MG63 (cell line): Measurements from ENCODE around the gene ZNF808. TPM values are rescaled to one million over a fixed set of nuclear protein-coding genes. Genes with fewer than 3 reads are reported as not detected.
"Not testable (repeated sequence)": the region's sequence is repeated elsewhere in the genome, so short reads cannot be mapped to it uniquely, and the experiment has no call there.

Source experiments
- DNase-seq: peaks from one replicate; pipeline ENCODE4 v3.0.0-alpha.2; 2020
- H3K27me3 ChIP-seq: fragments of 250-450 bp; sonication (Bioruptor Pico); 2 replicates; pipeline ENCODE4 v1.5.1; 2020; ENCODE audit warnings: mild to moderate bottlenecking, moderate library complexity
- H3K36me3 ChIP-seq: fragments of 250-450 bp; sonication (Bioruptor Pico); 2 replicates; pipeline ENCODE4 v1.5.1; 2020; ENCODE audit warnings: mild to moderate bottlenecking, moderate library complexity
- H3K4me3 ChIP-seq: fragments of 250-450 bp; sonication (Bioruptor Pico); 2 replicates; pipeline ENCODE4 v1.5.1; 2020; ENCODE audit warnings: mild to moderate bottlenecking, moderate library complexity
- H3K9me3 ChIP-seq: fragments of 250-450 bp; sonication (Bioruptor Pico); 2 replicates; pipeline ENCODE4 v1.5.1; 2020; ENCODE audit warnings: mild to moderate bottlenecking, moderate library complexity
- total RNA-seq: library from RNA; depleted of rRNA; stranded (reverse); fragments of >200 nt; shearing (Covaris generic); gene quantifications from 2 replicates; pipeline ENCODE4 v1.2.3, GENCODE V29; 2014; ENCODE audit warnings: low replicate concordance

ZNF808 gene
- total RNA-seq, 1 experiment from 2014 or later = 6.2 TPM

DNA sequence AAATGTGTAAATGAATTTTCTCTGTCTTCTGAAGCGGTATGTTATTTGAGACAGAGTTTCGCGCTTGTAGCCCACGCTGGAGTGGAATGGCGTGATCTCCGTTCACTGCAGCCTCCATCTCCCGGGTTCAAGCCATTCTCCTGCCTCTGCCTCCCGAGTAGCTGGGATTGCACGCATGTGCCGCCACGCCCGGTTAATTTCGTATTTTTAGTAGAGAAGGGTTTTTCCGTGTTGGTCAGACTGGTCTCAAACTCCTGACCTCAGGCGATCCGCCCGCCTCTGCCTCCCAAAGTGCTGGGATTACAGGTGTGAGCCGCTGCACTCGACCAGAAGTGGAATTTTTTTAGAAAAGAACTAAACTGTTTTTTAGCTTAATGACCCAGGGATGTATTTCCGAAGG lies 3.4 kb upstream of the ZNF808 start:
- Histone ChIP-seq H3K27me3 (no peaks in the 10 kb centered on the region), H3K36me3 (no peaks in the 10 kb centered on the region), H3K4me3 (no peak overlapping the region), H3K9me3 (peaks cover 4% of the 10 kb centered on the region; the same call in 1 of the 2 replicates)
- DNase-seq = no peak

DNA sequence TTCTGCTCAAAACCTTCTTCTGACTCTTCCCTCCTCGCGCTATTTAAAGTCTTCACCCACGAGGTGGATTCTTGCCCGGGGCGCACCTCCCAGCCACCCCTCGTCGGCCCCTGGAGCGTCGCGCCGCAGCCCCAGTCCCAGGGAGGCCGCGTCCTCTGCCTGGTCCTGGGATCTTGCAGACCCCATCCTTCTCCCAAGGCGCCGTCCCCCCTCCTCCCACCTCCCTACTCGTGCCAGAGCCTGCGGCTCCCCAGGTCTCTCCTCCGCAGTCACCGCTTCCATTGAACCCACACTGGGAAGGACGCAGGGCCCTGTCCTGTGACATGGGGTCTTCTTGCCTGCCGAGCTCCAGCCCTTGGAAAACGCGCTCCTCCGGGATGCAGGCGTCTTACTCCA lies 486 bp downstream of the ZNF808 start:
- Histone ChIP-seq H3K9me3 (peaks cover 4% of the 10 kb centered on the region; the same call in 1 of the 2 replicates), H3K36me3 (peaks cover 4% of the 10 kb centered on the region; the same call in 1 of the 2 replicates), H3K4me3 (peak overlapping the region; percentile 83), H3K27me3 (no peaks in the 10 kb centered on the region)
- peak; percentile 18 for DNase-seq

DNA sequence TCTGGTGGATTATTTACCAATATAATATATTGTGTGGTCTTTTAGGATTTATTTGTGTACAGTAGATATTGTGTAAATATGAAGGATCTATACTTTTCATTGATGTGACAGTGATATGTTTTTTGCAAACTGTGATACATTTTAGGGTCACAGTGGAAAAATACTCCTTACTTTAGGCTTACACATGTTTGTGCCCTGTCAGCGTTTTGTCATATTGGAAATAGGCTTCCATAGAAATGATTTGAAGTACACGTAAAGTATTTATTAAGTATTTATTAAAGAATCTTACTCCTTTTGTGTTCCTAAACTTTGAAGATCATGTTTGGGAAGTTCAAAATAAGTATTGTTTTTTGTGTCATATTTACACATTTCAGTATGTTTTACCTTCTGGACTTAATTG lies 5.0 kb downstream of the ZNF808 start:
- H3K27me3 ChIP-seq = no peaks in the 10 kb centered on the region
- peaks cover 10% of the 10 kb centered on the region for H3K36me3 ChIP-seq
- H3K9me3 ChIP-seq = no peaks in the 10 kb centered on the region
- no peak overlapping the region for H3K4me3 ChIP-seq
- DNase-seq = no peak

DNA sequence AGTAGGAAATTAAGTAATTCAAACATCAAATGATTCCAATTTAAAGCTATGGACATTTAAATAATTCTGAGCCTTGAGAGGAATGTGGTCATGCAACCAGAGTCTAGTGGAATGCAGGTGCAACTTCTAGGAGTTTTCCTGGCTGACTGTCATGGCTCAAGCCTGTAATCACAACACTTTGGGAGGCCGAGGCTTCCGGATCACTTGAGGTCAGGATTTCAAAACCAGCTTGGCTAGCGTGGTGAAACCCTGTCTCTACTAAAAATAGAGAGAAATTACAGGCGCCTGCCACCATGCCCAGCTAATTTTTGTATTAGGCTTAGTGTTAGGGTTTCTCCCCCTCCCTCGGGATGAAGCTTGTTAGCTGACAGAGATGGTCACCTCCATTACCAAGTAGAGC lies 6.4 kb downstream of the ZNF808 start:
- DNase-seq = no peak
- Histone ChIP-seq H3K27me3 (no peaks in the 10 kb centered on the region), H3K36me3 (peaks cover 10% of the 10 kb centered on the region), H3K9me3 (no peaks in the 10 kb centered on the region), H3K4me3 (no peak overlapping the region)

- not testable (repeated sequence) for H3K9me3 ChIP-seq, DNase-seq, H3K36me3 ChIP-seq
These were observed 7.9 kb downstream of the ZNF808 start for GRCh38 chr19:52535385-52535770.

GRCh38 chr19:52535771-52536447 lies 8.4 kb downstream of the ZNF808 start:
- DNase-seq = no peak
- Histone ChIP-seq H3K4me3 (no peak overlapping the region), H3K36me3 (peaks cover 6% of the 10 kb centered on the region), H3K9me3 (peaks cover 3% of the 10 kb centered on the region), H3K27me3 (no peaks in the 10 kb centered on the region)

More at GRCh38 chr19:52535385-52535770, 7.9 kb downstream of the ZNF808 start:
- not testable (repeated sequence) for H3K4me3 ChIP-seq, H3K27me3 ChIP-seq

DNA sequence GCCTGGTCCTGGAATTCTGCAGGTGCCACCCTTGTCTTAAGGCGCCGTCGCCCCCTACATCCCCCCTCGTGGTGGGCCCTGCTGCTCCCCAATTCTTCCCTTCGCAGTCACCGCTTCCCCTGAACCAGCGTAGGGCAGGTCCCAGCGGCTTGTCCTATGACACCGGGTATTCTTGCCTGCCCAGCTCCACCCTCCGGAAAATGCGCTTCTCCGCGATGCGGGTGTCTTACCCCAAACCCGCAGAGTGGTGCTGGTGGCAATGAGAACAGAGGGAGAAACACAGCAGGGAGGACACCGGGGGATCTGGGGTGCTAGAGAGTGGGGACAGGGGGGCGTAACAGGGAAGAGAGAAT lies 9.0 kb downstream of the ZNF808 start:
- Histone ChIP-seq H3K4me3 (no peak overlapping the region), H3K9me3 (peaks cover 3% of the 10 kb centered on the region), H3K27me3 (no peaks in the 10 kb centered on the region), H3K36me3 (peaks cover 6% of the 10 kb centered on the region)
- no peak for DNase-seq

DNA sequence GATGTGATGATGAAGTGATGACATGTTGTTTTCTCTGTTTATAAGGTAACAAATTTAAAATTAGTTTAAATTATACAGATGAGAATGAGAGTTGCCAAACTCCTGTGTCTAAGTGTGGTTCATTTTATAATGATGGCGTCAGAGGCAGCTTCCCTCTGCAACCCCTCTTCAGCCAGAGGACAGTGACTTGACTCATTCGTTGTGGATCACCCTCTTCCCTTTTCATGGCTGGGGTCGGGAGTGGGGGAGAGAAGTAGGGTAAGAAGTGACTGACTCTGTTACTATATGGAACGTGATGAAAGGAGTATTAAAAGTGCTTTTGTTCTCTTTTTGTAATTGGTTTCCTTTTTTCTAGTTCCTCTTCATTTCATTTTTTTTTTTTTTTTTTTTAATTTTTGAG lies 11.3 kb downstream of the ZNF808 start:
- H3K9me3 ChIP-seq, H3K27me3 ChIP-seq, H3K4me3 ChIP-seq, DNase-seq: not testable (repeated sequence)
- peaks cover 13% of the 10 kb centered on the region for H3K36me3 ChIP-seq

DNA sequence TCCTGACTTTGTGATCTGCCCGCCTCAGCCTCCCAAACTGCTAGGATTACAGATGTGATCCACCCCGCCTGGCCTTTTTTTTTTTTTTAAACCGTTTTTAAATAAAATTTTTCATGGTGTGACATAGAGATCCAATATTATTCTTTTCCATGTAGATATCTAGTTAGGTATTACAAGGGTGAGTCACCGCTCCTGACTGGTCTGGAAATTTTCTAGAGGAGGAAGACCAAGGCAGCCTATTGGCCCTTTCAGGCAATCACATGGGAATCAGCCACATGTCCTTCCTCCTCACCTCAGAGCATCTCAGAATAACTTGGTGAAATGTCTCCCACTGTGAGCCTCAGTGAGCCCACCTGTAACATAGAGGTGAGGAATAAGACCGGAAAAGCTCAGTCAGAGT lies 13.7 kb downstream of the ZNF808 start:
- DNase-seq, H3K27me3 ChIP-seq, H3K4me3 ChIP-seq, H3K9me3 ChIP-seq: not testable (repeated sequence)
- H3K36me3 ChIP-seq = peaks cover 16% of the 10 kb centered on the region

GRCh38 chr19:52541608-52542007 lies 14.1 kb downstream of the ZNF808 start:
- Histone ChIP-seq H3K9me3 (peaks cover 3% of the 10 kb centered on the region), H3K27me3 (no peaks in the 10 kb centered on the region), H3K36me3 (peaks cover 18% of the 10 kb centered on the region), H3K4me3 (no peak overlapping the region)
- no peak for DNase-seq

DNA sequence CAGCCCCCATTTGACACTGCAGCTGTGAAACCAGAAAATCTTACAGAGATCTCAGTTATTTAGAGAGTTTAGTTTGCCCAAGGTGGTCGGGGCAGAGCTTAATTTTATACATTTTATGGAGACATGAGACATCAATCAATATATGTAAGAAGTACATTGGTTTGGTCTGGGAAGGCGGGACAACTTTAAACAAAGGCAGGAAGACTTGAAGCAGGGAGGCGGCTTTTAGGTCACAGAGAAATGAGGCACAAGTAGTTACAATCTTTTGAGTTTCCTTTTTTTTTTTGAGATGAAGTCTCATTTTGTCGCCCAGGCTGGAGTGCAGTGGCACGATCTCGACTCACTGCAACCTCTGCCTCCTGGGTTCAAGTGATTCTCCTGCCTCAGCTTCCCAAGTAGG lies 15.1 kb downstream of the ZNF808 start:
- H3K4me3 ChIP-seq, H3K27me3 ChIP-seq, H3K9me3 ChIP-seq, DNase-seq: not testable (repeated sequence)
- H3K36me3 ChIP-seq = peaks cover 18% of the 10 kb centered on the region

- Histone ChIP-seq H3K36me3 (peaks cover 19% of the 10 kb centered on the region), H3K4me3 (no peak overlapping the region), H3K9me3 (peaks cover 3% of the 10 kb centered on the region), H3K27me3 (no peaks in the 10 kb centered on the region)
- DNase-seq = no peak
These were observed 15.7 kb downstream of the ZNF808 start for GRCh38 chr19:52542984-52543664.

- H3K36me3 ChIP-seq = peaks cover 65% of the 10 kb centered on the region
These were observed 26.9 kb downstream of the ZNF808 start for GRCh38 chr19:52554216-52554971.

DNA sequence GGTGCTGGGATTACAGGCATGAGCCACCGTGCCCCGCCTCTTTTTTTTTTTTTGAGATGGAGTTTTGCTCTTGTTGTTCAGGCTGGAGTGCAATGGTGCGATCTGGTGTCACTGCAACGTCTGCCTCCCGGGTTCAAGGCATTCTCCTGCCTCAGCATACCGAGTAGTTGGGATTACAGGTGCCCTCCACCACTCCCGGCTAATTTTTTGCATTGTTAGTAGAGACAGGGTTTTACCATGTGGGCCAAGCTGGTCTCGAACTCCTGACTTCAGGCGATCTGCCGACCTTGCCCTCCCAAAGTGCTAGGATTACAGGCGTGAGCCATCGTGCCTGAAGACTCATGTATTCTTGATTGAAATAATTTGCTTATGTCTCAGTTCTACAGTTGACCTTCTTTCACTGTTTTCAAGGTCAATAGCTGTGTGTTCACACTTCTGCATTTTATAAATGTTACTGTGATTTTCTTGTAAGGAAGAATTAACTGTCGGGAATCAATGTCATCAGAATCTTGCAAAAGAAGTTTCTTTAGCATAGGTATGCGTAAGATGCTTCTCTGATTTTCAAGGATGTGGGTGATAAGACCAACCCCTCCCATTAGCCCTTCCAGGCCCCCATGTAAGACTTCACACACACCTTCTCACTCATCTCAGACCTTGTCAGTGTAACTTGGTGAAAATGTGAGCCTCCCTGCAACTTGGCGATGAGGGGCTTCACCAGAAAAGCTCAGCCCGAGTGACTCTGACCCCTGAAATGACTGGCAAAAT lies 29.9 kb downstream of the ZNF808 start:
- peaks cover 57% of the 10 kb centered on the region for H3K36me3 ChIP-seq
- H3K4me3 ChIP-seq = no peak overlapping the region
- DNase-seq = no peak
- peaks cover 47% of the 10 kb centered on the region for H3K9me3 ChIP-seq
- no peaks in the 10 kb centered on the region for H3K27me3 ChIP-seq

More at GRCh38 chr19:52554216-52554971, 26.9 kb downstream of the ZNF808 start:
- DNase-seq = no peak
- Histone ChIP-seq H3K27me3 (no peaks in the 10 kb centered on the region), H3K4me3 (no peak overlapping the region), H3K9me3 (peaks cover 45% of the 10 kb centered on the region)

DNA sequence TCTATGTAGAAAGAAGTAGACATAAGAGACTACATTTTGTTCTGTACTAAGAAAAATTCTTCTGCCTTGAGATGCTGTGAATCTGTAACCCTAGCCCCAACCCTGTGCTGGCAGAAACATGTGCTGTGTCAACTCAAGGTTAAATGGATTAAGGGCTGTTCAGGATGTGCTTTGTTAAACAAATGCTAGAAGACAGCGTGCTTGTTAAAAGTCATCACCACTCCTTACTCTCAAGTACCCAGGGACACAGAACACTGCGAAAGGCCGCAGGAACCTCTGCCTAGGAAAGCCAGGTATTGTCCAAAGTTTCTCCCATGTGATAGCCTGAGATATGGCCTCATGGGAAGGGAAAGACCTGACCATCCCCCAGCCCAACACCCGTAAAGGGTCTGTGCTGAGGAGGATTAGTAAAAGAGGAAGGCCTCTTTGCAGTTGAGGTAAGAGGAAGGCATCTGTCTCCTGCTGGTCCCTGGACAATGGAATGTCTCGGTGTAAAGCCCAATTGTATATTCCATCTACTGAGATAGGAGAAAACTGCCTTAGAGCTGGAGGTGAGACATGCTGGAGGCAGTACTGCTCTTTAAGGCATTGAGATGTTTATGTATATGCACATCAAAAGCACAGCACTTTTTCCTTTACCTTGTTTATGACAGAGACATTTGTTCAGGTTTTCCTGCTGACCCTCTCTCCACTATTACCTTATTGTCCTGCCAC lies 31.4 kb downstream of the ZNF808 start:
- H3K4me3 ChIP-seq = not testable (repeated sequence)
- peaks cover 39% of the 10 kb centered on the region for H3K9me3 ChIP-seq

GRCh38 chr19:52561611-52562010 lies 34.1 kb downstream of the ZNF808 start:
- H3K36me3 ChIP-seq = peaks cover 30% of the 10 kb centered on the region
- H3K27me3 ChIP-seq, DNase-seq, H3K4me3 ChIP-seq: not testable (repeated sequence)
- peaks cover 22% of the 10 kb centered on the region for H3K9me3 ChIP-seq

More for the DNA sequence above, 31.4 kb downstream of the ZNF808 start:
- H3K27me3 ChIP-seq, DNase-seq: not testable (repeated sequence)
- H3K36me3 ChIP-seq = peaks cover 51% of the 10 kb centered on the region
